ENCODE data around the gene ZFAND3.

The ZFAND3 gene

DNA sequence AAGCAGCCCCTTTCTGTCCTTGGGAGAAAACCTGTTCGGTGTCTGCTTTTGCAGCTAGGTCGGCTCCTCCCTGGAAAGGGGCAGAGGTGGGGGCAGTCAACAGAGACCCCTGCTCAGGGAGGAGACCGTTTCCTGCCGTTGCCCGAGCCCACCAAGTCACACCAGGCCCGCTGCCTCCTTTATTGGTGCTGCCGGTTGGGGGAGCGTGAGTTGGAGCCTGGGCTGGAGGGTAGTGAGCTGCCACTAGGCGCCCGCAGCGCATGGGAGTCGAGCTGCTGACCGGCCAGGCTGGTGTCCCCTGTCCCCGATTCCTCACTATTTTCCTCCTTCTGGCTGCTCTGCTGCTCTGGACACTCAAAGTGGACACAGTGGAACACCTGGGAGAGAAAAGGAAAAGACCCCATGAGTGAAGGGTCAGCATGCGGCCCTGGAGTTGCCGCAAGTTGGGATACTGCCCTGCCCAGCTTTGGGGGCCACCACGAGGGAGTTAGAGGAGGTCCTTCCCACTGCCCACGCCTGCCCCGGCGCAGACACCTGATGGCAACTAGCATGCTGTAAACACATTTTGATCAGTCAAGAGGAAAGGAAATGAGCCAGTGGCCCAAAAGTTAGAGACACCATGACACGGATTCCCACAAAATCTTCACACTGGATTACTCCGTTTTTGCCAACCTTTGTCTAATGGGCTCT lies 355.4 kb downstream of the ZFAND3 start:
- no peak for DNase-seq

DNA sequence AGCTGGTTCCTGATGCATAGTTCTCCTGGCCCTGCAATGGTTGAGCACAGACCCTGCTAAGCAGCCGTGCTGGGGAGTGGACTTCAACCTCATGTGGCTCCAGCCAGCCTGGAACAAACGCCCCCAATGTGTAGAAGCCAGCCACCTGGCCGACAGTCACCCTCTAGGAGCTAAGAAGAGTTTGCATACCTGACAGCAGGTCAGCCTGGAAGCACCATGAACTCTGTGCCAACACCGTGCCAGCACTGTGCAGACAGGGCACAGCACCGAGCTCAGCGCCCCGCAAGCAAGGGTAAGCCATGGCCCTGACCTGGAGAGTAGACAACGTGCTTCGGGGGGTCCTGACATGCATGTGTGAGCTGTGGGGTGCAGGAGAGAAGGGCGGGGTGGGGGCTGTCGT lies 356.3 kb downstream of the ZFAND3 start:
- no peak for DNase-seq

DNA sequence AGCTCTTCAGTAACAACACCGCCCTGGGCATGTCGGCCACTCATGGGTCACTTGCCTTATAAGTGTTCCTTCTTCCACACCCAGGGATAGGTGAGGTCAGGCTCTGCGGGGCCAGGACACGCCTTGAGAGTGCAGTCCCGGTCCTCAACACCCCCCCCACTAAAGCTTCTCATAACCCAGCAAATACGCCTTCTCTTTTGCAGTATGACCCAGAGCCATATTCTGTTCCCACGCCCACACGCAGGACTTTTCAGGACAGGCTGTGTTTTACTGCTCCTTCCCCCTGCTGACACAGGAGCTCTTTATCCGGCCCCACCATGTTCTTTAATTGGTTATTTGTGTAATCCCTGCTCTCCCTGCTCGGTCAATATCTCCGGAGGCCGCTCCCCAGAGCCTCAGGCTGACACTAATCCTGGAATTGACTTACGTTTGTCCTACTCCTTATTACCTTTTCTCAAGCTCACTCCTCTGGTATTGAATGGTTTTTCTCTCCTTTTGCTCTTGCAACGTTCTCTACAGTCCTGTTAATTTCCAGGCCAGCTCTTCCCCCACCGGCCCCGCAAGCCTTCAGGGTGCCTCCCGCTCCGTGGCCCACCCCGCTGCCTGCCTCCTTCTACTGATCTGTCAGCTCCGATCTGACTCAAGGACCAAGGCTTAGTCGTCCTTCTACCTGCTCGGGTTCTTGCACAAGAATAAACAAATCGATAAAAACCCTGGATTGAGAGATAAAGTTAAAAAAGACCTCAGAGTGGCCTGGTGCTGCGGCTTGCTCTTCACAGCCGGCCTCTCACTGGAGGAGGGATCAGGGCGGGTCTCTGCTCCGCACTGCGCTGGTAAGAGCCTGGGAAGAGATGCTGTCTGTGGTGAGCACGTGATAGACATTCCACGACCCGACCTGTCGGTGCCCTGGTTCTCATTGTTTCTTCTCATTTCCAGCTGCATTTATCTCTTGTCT lies 357.5 kb downstream of the ZFAND3 start:
- no peak for DNase-seq

DNA sequence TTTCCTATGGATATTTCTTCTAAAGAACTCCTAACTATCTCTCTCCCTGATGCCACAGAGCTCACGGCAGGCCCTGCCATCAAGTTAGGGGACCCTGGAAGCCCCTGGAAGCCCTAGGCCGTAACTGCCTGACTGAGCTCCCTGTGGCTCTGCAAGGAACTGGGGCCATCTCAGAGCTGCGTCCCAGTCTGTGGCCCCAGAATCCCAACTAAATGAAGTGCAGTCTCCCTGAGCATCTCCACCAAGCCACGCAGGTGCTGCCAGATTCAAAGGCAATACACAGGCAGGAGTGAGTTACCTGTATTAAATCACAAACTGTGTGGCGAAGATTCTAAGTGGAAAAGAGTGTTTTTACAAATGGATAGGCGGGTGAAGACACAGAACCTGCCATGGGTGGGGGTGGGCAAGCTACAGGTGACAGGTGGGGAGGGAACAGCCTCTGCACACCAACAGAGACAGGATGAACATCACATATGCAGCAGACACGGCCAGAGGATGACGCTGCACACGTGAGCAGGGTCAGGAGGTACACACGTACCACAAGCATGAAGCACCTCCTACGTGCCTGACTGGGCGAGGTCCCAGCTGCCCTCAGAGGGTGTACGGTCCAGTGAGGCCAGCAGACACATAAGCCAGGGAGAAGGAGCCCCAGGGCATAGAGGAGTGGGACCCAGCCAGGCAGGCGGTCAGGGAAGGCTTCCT lies 358.5 kb downstream of the ZFAND3 start:
- no peak for DNase-seq

DNA sequence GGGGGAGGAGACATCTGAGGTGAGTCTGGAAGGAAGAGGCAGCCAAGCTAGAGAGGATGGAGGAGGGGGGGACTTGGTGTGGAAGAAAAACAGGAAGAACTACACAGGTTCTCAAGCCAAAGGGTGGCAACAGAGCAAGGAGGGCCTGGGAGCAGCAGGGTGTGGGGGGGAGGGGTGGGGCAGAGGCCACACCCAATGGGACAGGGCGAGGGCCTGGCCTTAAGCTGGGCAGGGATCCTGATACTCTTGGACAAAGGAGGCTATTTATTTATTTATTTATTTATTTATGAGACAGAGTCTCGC lies 359.0 kb downstream of the ZFAND3 start:
- no peak for DNase-seq

DNA sequence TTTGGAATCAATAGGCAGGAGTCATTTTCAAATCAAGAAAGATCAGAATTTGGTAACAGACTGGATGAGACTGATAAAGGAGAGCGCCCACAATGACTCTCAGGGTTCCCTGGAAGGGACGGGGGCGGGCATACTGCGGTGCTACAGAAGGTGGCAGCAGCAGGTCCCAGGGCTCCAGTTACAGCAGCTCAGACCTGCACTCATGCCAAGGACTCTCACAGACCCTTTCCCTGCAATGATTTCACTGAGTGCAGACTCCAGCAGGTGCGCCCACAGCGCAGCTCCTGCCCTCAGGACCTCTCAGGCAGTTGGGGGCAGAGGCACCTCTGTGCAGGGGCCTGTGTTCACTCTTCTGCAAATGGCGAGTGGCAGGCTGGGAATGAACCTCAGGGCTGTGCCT lies 359.8 kb downstream of the ZFAND3 start:
- no peak for DNase-seq

DNA sequence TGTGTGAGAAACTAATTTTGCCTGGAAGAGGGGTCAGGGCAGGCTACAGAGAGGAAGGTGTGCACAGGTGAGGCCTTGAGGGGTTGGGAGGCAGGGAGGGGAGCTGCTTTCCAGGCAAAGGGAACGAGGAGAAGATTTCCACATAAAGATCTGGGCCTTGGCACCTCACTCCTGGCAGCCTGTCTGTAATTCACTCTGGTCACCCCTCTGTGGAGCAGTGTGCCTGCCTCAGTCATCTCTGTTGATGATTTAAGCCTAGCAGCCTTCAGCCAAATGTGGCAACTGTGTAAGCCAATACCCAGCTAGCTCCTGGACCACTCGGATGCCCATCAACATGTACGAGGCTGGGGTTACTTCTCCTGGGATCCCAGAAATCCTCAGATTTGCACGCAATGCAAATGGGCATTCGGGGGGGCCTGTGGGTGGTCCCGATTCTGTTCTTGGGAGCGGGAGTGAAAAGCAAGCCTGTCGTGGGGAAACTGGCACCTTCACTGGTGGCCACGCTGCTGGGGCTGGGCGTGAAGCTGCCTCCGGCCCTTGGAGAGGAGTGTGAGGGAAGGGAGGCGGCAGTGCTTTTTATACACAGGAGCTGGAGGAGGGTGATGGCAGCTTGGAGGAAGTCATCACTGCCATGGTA lies 360.4 kb downstream of the ZFAND3 start:
- no peak for DNase-seq

DNA sequence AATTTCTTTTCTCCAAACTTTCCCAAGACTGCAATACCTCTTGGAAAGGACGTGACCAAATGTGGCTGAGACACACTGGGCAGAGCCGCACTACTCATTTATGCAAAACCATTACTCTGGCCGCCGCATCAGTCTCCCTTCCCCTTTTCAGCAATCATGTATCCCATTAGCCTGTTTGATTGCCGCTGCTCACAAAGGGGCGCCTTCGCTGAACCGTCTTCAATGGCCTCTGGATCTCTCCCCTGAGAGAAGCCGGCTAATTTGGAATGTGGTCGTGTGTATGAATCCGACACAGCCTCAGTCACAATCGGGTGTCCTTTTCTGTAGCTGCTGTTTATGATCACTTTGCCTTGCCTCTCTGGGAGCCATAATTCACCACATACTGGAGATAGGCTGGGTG lies 361.1 kb downstream of the ZFAND3 start:
- DNase-seq = no peak

DNA sequence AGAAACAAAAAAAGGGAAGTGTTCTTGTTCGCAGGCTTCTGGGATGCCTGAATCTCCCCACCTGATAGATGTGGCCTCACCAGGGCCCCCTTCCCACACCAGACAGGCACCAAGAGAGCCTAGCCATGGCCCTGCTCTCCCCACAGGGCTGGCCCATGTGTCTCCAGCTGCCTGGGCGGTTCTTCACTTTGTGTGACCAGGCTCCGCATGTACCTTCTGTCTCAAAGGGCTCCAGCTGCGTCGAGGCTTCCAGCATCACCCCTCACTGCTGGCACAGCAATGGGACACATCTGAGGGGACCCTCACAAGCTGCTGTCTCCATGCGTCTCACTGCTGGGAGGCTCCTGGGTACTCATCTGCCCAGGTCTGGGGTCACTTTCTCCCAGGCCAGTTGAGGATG lies 362.9 kb downstream of the ZFAND3 start:
- no peak for DNase-seq

DNA sequence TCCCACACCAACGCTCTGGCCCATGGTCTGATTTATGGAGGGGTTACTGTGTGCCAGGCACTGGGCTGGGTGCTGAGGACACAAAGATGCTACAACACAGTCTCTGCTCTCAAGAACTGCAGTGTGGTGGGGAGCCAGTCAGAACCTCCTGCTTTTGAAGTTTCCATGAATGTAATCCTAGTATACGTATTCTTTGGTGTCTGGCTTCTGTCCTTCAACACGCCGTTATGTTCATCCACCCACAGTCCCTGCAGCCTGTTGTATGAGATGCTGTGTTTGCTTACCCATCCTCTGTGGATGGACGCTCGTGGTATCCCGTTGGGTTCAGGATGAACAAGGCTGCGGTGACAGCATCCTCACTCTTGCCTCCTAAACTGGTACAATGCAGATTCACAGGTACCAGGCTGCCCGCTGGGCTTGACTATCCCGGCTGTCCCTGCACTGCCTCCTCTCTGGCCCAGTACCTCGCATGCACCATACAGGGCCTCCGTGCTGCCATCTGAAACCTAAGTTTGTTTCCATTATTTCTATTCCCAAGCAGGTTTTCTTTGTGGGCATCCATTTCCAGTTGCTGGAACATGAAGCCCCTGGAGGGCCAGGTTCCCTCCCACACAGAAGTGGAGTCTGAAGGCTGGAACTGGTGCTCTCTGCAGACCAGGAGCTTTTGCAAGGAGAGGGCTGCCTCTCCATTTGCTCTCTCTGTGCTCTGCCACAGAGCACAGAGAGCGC lies 364.5 kb downstream of the ZFAND3 start:
- no peak for DNase-seq

DNA sequence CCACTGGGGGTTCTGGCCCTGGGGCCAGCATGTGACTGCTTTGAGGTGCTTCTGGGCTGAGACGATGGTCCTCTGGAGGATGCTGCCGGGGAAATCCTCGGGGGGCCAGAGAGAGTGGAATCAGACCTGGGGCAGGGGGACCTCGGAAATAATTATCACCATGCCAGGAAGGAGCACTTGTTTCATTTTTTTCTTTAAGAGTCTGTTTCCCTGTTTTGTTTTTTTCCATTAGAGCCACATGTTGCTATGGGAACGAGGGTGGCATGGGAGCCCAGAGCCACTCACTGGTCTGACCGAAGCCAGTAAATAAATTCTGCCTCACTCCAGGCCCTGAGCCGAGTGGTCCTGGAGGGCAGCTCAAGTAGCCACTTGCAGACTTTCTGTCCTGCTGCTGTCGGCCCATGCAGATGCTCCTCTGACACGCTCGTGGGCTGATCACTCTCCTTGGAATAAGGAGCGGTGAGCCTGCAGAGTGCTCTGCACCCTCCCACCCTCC lies 365.1 kb downstream of the ZFAND3 start:
- no peak for DNase-seq

DNA sequence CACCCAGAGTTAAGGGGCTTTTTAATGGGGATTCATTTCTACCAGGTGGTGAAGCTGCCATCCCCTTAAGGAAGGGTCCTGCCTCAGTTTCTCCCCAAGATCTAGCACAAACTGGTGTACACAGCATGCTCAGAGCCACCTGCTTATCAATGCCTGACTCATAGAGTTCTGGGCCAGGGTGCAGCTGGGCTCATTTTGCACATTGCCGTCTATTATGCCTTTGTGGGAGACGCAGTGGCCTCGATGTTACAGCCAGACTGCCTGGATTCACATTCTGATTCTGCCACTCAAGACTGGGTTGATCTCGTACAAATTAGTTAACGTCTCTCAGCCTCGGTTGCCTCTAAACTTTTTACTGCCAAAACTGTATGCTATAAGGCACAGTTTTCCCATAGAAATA lies 365.7 kb downstream of the ZFAND3 start:
- DNase-seq = no peak

DNA sequence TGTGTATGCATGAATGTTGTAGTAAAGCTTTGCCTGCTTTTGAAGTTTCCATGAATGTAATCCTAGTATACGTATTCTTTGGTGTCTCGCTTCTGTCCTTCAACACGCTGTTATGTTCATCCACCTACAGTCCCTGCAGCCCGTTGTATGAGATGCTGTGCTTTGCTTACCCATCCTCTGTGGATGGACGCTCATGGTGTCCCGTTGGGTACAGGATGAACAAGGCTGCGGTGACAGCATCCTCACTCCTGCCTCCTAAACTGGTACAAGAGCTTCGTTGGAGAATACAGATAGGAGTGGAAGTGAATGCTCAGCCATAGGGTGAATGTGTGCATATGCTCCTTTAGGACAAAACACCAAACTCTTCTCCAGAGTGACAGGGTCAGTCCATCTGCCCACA lies 366.2 kb downstream of the ZFAND3 start:
- DNase-seq = no peak

DNA sequence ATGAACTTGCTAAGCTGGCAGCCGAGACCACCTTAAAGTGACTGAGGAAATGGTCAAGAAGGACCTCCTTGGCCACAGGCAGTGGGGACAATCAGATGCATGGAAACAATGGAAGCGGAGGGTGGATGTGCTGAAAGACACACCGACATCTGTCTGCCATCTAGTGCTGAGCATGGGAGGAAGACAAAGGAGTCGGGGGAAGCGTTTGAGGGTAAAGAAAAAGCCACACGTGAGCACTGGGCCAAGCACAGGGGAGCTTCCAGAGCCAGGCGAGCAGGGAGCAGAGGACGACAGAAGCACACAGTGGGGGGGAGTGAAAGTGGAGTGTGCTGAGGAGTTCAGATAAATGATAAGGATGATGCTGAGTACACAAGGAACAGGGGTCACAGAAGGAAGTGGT lies 367.8 kb downstream of the ZFAND3 start:
- no peak for DNase-seq

DNA sequence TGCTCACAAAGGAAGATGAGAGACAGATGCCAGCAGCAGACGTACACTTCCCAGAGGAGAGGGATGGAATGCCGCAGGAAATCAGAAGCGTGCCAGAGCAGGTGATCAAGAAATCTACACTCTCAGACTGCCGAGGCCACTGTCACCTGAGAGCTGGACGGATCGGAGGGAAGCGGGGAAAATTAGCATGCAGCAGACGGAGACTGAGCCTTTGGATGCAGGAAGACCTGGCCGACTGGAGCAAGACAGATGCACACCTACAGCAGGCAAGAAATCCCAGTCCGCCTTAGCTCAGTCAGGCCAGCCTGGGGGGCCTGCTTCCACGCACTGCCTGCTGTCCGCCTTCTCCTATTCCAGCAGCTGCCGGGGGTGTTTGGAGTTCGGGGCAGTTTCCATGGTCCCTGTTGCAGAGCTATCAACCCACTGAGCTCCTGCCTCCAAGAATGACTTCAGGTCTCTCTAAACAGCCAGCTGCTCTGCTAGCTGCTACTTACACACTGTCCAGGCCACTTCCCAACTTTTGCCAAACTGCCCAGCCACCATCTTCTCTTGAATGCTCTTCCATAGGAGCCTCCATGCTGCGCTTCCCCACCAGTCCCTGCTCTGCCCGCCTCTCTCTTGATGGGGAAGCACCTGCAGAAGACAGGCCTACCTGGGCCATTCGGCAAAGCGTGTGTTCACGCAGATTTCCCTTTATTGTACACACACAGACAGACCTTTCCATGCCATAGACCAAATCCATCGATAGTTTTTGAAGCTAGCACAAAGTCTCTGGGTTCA lies 368.5 kb downstream of the ZFAND3 start:
- DNase-seq = no peak

DNA sequence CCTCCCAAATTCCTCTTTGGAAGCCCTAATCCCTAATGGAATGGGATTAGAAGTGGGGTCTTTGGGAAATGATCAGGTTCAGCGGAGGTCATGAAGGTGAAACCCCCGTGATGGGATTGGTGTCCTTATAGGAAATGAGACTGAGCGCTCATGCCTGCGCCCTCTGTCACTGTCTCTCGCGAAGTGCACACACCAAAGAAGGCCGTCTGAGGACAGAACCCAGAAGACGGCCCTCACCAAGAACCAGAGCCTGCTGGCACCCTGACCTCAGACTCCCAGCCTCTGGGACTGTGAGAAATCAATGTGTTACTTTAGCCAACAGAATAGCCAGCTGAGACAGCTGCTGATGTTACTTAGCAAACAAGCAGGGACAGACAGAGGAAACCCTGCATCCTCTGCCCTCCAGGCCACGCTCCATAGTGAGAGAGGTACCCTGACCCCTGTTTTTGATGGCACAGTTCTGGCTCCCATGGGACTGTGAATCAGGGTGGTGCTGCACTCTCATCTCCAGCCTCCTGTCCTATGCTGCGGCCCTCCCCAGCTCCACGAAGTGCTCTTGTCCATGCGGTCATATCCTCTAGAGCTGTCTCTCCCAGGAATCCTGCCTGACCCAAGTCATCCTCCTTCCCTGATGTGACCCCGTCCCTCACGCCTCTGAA lies 369.3 kb downstream of the ZFAND3 start:
- no peak for DNase-seq

DNA sequence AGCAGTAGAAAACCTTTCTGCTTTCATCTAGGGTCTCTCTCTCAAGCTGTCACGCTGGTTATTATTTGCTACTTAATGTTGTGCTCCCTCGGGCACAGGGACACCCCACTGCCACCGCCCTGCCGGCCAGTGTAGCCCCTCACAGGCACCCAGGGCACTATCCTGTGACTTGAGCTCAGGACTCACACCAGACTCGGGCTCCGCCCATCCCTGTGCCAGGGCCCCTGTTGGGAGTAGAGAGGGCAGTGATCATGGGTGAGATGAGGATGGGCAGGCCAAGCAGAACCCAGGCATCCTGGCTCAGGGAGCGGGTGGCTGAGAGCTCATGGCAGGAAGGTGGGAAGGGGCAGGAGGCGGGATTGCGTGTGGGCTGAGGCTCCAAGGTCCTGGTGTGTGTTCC lies 371.9 kb downstream of the ZFAND3 start:
- no peak for DNase-seq

DNA sequence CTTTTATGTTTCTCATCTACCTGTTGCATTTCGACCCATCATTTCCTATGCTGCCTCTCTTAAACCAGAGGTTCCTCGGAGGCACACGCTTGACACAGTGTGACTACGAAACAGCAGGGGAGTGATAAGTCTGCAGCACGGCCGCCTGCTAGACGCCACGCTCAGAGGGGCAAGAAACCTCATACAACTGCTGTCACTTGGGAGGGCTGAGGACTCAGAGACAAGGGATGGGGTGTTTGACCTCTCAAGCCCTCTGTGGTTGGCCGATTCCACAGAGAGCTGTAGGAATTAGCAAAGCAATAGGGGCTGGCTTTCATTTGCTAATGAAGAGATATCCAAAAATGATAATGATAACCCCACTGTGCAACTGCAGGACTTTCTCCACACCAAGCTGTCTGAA lies 372.5 kb downstream of the ZFAND3 start:
- DNase-seq = no peak

DNA sequence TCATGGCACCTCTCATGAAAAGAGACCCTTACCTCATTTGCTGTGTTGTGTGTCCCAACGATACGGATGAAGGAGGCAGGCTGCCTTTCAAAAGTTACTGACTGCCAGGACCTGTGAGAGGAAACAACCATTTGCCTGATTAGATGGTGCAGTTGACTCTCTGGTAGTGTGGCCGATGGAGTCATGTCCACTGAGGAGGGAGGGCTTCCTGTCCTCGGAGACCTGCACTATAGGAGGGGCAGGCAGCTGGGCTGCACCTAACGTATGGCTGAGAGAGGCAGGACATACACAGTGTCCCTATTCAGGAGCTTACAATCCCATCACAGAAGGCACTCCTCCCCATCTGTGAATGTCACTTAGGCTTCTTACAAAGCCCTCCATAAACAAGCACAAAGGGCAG lies 373.0 kb downstream of the ZFAND3 start:
- no peak for DNase-seq

DNA sequence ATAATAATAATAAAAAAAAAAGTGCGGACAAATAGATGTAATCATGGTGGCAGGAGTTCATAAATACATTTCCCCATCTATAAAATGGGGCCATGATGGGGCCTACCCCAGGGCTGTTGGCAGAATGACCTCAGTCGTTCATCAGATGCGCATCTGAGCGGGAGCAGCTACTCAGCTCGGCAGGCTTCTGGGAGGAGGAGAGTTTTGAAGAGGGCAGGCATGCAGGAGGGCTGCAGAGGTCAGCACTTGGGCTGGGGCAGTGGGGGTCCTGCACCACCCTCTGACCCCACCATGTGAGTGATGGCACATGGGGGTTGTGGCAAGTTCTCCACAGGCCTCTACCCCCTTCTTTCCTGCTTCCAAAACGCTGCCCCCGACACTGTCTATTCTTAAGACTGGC lies 373.5 kb downstream of the ZFAND3 start:
- DNase-seq = no peak

Measured in hematopoietic multipotent progenitor cell treated with erythropoietin and hydrocortisone succinate and interleukin-3 and kit ligand, for 8 days (in vitro differentiated cells).